Measurements from ENCODE around the gene NNAT. TPM values are rescaled to one million over a fixed set of nuclear protein-coding genes. Genes with fewer than 3 reads are reported as not detected.
A peak's percentile ranks its signal among the peaks of the same experiment; 100 is the strongest.

NNAT gene
- total RNA-seq, 1 experiment from 2014 or later = not detected

DNA sequence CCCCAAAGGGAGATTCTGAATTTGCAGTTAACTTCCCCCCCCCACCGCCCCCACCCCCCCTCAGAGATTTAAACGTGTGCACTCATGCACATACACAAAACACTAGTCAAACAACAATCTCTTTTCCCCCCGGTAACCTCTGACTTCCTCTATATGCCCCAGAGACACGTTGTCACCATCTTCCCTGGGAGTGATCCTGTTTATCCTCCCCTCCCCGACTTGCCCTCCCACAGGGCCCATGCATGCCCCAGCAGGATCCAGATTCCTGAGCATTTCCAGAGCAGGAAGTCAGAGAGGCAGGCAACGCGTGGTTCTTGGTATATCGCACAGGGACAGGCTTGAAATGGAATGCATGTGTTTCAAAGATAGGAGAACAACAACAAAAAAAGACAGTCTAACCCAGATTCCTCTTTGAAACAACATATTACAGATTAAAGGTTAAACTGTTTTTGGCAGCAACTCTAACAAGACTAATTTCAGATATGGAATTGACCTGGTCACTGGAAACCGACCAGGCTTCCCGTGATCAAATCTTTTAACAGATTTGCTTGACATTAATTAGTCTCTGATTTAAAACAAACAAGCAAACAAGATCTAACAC lies 5.3 kb downstream of the NNAT start:
- BruUV-seq (replicated peaks) = no TSS peak
- Histone ChIP-seq H3K4me1 (ENCODE audit: insufficient read depth, low read length, poor library complexity, severe bottlenecking) (peaks cover 16% of the 10 kb centered on the region), H3K4me3 (ENCODE audit: low read depth, low read length, poor library complexity, severe bottlenecking) (peak overlapping the region; percentile 89), H3K36me3 (ENCODE audit: insufficient read depth, low read length, poor library complexity, severe bottlenecking) (no peaks in the 10 kb centered on the region), H3K27ac (ENCODE audit: low read depth, low read length, poor library complexity, severe bottlenecking) (peak overlapping the region; percentile 100), H3K27me3 (replicated peaks; ENCODE audit: insufficient read depth, low read depth, low read length, poor library complexity) (no peaks in the 10 kb centered on the region), H3K9me3 (ENCODE audit: low read depth, low read length, poor library complexity, severe bottlenecking) (no peaks in the 10 kb centered on the region)
- POLR2A ChIA-PET (ENCODE audit: low non-redundant PET) = no interaction called here
- TF ChIP-seq, protein P1, sequence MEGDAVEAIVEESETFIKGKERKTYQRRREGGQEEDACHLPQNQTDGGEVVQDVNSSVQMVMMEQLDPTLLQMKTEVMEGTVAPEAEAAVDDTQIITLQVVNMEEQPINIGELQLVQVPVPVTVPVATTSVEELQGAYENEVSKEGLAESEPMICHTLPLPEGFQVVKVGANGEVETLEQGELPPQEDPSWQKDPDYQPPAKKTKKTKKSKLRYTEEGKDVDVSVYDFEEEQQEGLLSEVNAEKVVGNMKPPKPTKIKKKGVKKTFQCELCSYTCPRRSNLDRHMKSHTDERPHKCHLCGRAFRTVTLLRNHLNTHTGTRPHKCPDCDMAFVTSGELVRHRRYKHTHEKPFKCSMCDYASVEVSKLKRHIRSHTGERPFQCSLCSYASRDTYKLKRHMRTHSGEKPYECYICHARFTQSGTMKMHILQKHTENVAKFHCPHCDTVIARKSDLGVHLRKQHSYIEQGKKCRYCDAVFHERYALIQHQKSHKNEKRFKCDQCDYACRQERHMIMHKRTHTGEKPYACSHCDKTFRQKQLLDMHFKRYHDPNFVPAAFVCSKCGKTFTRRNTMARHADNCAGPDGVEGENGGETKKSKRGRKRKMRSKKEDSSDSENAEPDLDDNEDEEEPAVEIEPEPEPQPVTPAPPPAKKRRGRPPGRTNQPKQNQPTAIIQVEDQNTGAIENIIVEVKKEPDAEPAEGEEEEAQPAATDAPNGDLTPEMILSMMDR (conservative IDR thresholded peaks at IDR 0.05; ENCODE audit: low read depth, low read length) = no peak
- no peak for TF ChIP-seq EZH2 (IDR thresholded peaks at IDR 0.05; ENCODE audit: borderline replicate concordance, low read depth, low read length, poor library complexity, severe bottlenecking)
- CTCF ChIA-PET = no interaction called here
- peak; percentile 90 for DNase-seq (ENCODE audit: low spot score)
- intact Hi-C loops (cut with micrococcal nuclease; ENCODE audit: unreplicated experiment) = loop anchor here (10.0 kb wide), 1 partner anchor 142 kb away; no protein-coding TSS in a partner anchor

DNA sequence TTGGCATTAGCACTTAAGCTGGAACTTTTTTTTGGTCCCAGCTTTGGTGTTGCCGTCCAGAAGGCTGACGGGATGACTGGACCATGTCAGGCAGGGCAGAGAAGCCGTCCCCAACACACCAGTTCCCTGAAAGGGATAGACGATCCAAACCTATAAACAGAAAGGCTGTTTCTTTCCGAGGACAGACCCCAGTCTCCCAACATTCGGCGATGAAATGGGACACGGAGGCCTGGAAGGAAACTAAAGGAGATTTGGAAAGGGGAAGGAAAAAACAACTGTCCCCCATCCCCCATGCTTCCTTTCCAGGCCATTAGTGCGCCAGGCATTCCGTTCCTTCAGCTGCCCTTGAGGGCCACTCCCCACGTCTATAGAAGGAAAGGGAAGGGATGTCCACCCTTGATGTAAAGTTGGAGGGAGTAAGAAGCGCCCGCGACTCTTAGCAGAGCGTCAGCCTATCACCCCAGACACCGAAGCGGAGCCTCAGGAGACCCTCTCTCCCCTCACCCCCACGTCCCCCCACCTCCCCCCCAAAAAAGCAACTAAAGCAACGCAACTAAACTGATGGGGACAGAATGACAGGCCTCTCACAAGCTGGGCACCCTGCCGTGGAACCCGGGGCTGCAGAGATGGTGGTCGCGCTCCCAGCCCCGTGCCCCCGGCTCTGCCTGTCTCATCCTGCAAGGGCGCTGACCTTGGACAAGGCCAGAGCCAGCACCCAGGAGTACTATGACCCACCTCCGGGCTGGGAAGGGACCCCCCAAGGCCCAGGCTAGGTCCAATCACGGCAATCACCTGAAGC lies 6.0 kb downstream of the NNAT start:
- H3K27ac ChIP-seq (ENCODE audit: low read depth, low read length, poor library complexity, severe bottlenecking) = peak overlapping the region; percentile 100
- BruUV-seq (replicated peaks) = TSS peak; percentile 78
- CTCF ChIA-PET = interaction anchor here (0.6 kb wide), 1 partner anchor 914 kb away, joined by 3 read pairs; no protein-coding TSS in a partner anchor
- intact Hi-C loops (cut with micrococcal nuclease; ENCODE audit: unreplicated experiment) = loop anchor here (10.0 kb wide), 1 partner anchor 142 kb away; no protein-coding TSS in a partner anchor
- POLR2A ChIA-PET (ENCODE audit: low non-redundant PET) = interaction anchor here (0.5 kb wide), 1 partner anchor 546 kb away, joined by 4 read pairs; no protein-coding TSS in a partner anchor
- H3K27me3 ChIP-seq (replicated peaks; ENCODE audit: insufficient read depth, low read depth, low read length, poor library complexity) = no peaks in the 10 kb centered on the region
- TF ChIP-seq, protein P1 (conservative IDR thresholded peaks at IDR 0.05; ENCODE audit: low read depth, low read length) = no peak
- TF ChIP-seq EZH2 (IDR thresholded peaks at IDR 0.05; ENCODE audit: borderline replicate concordance, low read depth, low read length, poor library complexity, severe bottlenecking) = no peak
- peaks cover 16% of the 10 kb centered on the region for H3K4me1 ChIP-seq (ENCODE audit: insufficient read depth, low read length, poor library complexity, severe bottlenecking)
- H3K36me3 ChIP-seq (ENCODE audit: insufficient read depth, low read length, poor library complexity, severe bottlenecking) = no peaks in the 10 kb centered on the region
- H3K9me3 ChIP-seq (ENCODE audit: low read depth, low read length, poor library complexity, severe bottlenecking) = no peaks in the 10 kb centered on the region
- DNase-seq (ENCODE audit: low spot score) = peak; percentile 32
- H3K4me3 ChIP-seq (ENCODE audit: low read depth, low read length, poor library complexity, severe bottlenecking) = peak overlapping the region; percentile 89

DNA sequence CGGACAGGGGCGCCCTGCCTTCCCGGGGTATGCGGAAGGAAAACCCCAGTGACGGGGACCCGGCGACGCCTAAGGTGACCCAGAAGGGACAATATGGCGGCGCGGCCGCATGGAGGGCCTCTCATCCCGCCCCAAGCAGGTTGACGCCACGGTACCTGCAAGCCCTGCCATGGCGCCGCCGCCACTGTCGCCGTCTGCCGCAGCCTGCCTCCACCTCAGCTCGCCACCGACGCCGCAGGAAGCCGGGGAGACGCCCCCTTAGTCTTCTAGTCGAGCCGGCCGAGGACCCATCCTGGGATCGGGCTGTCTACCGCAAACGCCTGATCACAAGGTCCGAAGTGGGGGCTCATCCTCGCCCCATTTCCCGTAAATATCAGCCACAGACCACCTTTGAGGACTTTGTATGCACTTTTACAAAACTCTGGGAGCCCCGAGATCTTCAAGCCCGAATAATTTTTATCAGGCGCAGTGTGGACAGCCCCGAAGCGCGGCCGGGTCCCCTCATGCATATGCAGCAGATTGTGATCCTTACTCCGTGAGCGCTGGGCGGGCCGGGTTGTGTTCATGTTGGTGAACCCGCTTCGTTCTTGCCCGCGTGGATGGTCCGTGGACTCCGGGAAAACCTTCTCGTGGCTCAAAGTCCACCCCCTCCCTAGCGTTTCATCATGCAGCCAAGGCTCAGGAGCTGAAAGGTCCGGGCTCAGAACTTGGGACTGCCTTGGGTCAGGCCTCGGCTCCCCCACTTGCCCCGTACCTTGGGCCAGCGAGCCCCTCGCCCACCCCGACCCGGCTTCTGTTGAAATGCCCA lies 6.8 kb downstream of the NNAT start, which contains the start of gene BLCAP:
Gene BLCAP, minus strand, starts transcription at position 239 of the 808 bp plus-strand sequence. CDS start 8,702 bp downstream, outside the sequence.
- POLR2A ChIA-PET (ENCODE audit: low non-redundant PET) = interaction anchor here (0.5 kb wide), 1 partner anchor 545 kb away, joined by 4 read pairs; no protein-coding TSS in a partner anchor
- H3K4me3 ChIP-seq (ENCODE audit: low read depth, low read length, poor library complexity, severe bottlenecking) = peak within 1 kb of the TSS; percentile 89
- intact Hi-C loops (cut with micrococcal nuclease; ENCODE audit: unreplicated experiment) = loop anchor here (10.0 kb wide), 1 partner anchor 143 kb away; no protein-coding TSS in a partner anchor
- peak; percentile 92 for DNase-seq (ENCODE audit: low spot score)
- H3K27me3 ChIP-seq (replicated peaks; ENCODE audit: insufficient read depth, low read depth, low read length, poor library complexity) = no peaks in the 10 kb centered on the region
- peaks cover 16% of the 10 kb centered on the region for H3K4me1 ChIP-seq (ENCODE audit: insufficient read depth, low read length, poor library complexity, severe bottlenecking)
- H3K36me3 ChIP-seq (ENCODE audit: insufficient read depth, low read length, poor library complexity, severe bottlenecking) = no peaks in the 10 kb centered on the region
- no peaks in the 10 kb centered on the region for H3K9me3 ChIP-seq (ENCODE audit: low read depth, low read length, poor library complexity, severe bottlenecking)
- peak within 1 kb of the TSS; percentile 100 for H3K27ac ChIP-seq (ENCODE audit: low read depth, low read length, poor library complexity, severe bottlenecking)
- CTCF ChIA-PET = interaction anchor here (0.6 kb wide), 2 partner anchors 268 to 915 kb away, joined by 3 read pairs; no protein-coding TSS in a partner anchor
- TF ChIP-seq, protein P1 (conservative IDR thresholded peaks at IDR 0.05; ENCODE audit: low read depth, low read length) = no peak
- no peak for TF ChIP-seq EZH2 (IDR thresholded peaks at IDR 0.05; ENCODE audit: borderline replicate concordance, low read depth, low read length, poor library complexity, severe bottlenecking)
- no TSS peak for BruUV-seq (replicated peaks)
